DOHH2 (cell line): ENCODE results near the gene SPAG6.

Experiments
- CTCF ChIP-seq: fragments of 200-600 bp; sonication (generic); IDR thresholded peaks from one replicate; pipeline ENCODE4 v1.5.1; 2014; ENCODE audit warnings: antibody characterized with exemption, mild to moderate bottlenecking, low read depth, low read length; ENCODE audit not compliant: poor library complexity, severe bottlenecking
- EZH2phosphoT487 ChIP-seq: fragments of 200-600 bp; sonication (generic); IDR thresholded peaks from 2 replicates; pipeline ENCODE4 v1.6.1; 2017; ENCODE audit warnings: borderline replicate concordance, mild to moderate bottlenecking, antibody characterized with exemption, low read length, moderate library complexity, mixed read lengths

- no peak for TF ChIP-seq CTCF
- TF ChIP-seq EZH2phosphoT487, result no peak
These were observed 92.6 kb downstream of the SPAG6 start for GRCh38 chr10:22437620-22438588.
